Ascending aorta (tissue), 2 donors: ENCODE measurements around the gene KCP. TPM values are rescaled to one million over a fixed set of nuclear protein-coding genes. Genes with fewer than 3 reads are reported as not detected.

Experiments used
- DNase-seq, 2 donors: peaks; one replicate each; pipeline ENCODE4 v3.0.0-alpha.2; 2019; ENCODE audit warnings: low spot score in 2 of 2
- H3K27ac ChIP-seq, 2 donors: fragments of 200-600 bp; sonication (generic); one replicate each; pipeline ENCODE4 v1.5.1; 2016 to 2017; ENCODE audit warnings: mild to moderate bottlenecking in 1 of 2
- H3K27me3 ChIP-seq: fragments of 200-600 bp; sonication (generic); one replicate; pipeline ENCODE4 v1.5.1; 2017
- H3K36me3 ChIP-seq, 2 donors: fragments of 200-600 bp; sonication (generic); one replicate each; pipeline ENCODE4 v1.5.1; 2016
- H3K4me1 ChIP-seq, 2 donors: fragments of 200-600 bp; sonication (generic); one replicate each; pipeline ENCODE4 v1.5.1; 2016 to 2017; ENCODE audit warnings: mild to moderate bottlenecking in 1 of 2
- H3K4me3 ChIP-seq, 2 donors: fragments of 200-600 bp; sonication (generic); one replicate each; pipeline ENCODE4 v1.5.1; 2016 to 2017; ENCODE audit warnings: mild to moderate bottlenecking in 1 of 2
- H3K9me3 ChIP-seq, 2 donors: fragments of 200-600 bp; sonication (generic); one replicate each; pipeline ENCODE4 v1.5.1; 2016
- intact Hi-C: fragments of 100-400 bp; cut with DNase I; formaldehyde crosslinking; loops from one replicate; pipeline ENCODE4 v1.15.1; 2023
- total RNA-seq: library from RNA; depleted of rRNA; stranded (reverse); fragments of >200 nt; gene quantifications from one replicate; pipeline ENCODE4 v1.1.0, GENCODE V29; 2016
- TF ChIP-seq, protein P1 (sequence below), 3 experiments: fragments of 200-600 bp in 2 of 3; fragments of 450-650 bp in 1 of 3; sonication (generic) in 2 of 3; IDR thresholded peaks; one replicate each; pipeline ENCODE4 v1.5.1; 2016 to 2019; ENCODE audit warnings: antibody characterized with exemption in 3 of 3, mild to moderate bottlenecking in 1 of 3, moderate library complexity in 1 of 3

Gene KCP
- total RNA-seq, 1 donor from 2014 or later, result 1.2 TPM

DNA sequence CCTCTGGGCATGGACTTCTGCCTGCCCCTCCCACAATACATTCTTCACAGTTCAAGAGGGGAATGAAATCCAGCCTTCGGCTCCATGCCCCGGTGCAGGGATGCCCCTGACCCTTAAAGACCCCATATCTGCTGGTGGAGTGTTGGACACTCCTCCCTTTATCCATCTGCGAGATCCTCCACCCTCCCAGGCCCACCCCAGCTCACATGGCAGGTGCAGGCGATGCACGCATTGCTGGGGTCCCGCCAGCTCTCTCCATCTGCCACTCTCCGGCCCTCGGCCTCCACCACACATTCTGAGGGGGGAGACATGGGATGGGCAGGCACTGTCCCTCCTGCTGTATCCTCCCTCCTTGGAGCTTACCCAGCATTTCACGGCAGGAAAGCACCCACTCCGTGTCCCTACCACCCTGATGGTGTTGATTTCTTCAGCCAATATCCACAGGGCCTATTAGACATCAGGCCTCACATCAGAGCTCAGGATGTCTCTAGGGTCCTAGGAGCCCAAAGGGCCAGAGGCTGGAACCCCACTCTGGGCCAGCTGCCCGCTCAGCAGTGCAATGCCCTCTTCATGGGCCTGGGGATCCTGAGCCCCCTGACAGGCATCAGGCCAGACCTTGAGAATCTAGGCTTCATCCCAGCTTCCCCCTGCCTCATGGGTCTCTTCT, 29.6 kb downstream of the KCP start:
- H3K4me3 ChIP-seq, result no peak overlapping the region
- DNase-seq, result no peak
- no peaks in the 10 kb centered on the region for H3K36me3 ChIP-seq
- no peak overlapping the region for H3K27ac ChIP-seq
- no peaks in the 10 kb centered on the region for H3K27me3 ChIP-seq
- intact Hi-C loops, result loop anchor here (5.0 kb wide), 2 partner anchors 144 to 409 kb away; partner anchors contain the start of gene CALU
- H3K9me3 ChIP-seq, result no peaks in the 10 kb centered on the region
- TF ChIP-seq, protein P1, sequence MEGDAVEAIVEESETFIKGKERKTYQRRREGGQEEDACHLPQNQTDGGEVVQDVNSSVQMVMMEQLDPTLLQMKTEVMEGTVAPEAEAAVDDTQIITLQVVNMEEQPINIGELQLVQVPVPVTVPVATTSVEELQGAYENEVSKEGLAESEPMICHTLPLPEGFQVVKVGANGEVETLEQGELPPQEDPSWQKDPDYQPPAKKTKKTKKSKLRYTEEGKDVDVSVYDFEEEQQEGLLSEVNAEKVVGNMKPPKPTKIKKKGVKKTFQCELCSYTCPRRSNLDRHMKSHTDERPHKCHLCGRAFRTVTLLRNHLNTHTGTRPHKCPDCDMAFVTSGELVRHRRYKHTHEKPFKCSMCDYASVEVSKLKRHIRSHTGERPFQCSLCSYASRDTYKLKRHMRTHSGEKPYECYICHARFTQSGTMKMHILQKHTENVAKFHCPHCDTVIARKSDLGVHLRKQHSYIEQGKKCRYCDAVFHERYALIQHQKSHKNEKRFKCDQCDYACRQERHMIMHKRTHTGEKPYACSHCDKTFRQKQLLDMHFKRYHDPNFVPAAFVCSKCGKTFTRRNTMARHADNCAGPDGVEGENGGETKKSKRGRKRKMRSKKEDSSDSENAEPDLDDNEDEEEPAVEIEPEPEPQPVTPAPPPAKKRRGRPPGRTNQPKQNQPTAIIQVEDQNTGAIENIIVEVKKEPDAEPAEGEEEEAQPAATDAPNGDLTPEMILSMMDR (IDR thresholded peaks at IDR 0.05), result no peak
- H3K4me1 ChIP-seq, result no peaks in the 10 kb centered on the region

DNA sequence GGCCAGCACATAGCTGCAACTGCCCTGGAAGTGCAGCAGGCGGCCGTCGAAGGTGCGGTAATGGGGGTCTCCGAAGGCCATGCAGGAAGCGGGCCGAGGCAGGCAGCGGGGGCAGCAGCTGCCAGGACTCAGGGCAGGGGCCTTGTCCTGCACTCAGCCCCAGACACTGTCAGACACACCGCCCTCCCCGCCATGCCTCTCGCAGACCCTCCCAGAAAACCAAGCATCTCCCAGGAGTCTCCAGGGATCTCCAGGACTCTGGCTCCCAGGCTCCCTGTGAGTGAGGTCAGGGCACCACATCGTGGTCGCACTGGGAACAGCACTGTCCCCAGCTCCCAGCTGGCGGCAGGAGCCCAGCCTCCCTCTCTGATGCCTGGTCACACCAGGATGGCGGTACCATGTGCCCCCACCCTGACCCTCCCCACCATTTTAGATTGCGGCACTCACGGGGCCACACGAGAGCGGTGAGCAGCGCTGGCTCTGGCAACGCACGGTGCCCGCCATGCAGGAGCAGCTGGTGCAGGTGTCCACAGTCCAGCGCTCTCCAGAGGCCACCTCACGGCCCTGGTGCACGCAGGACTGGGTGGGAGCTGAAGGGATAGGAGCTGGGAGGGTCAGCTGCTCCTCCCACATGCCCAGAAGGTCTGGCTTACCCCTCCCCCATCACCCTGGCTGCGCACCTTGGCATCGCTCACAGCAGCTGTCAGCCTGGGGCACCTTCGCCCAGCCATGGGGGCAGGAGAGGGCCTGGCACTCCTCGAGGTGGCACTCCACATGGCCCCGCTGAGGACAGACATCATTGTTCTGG, 30.4 kb downstream of the KCP start:
- no peaks in the 10 kb centered on the region for H3K36me3 ChIP-seq
- no peaks in the 10 kb centered on the region for H3K4me1 ChIP-seq
- intact Hi-C loops, result loop anchor here (5.0 kb wide), 2 partner anchors 143 to 408 kb away; partner anchors contain the start of gene CALU
- no peak overlapping the region for H3K27ac ChIP-seq
- no peak overlapping the region for H3K4me3 ChIP-seq
- no peaks in the 10 kb centered on the region for H3K27me3 ChIP-seq
- H3K9me3 ChIP-seq, result no peaks in the 10 kb centered on the region
- TF ChIP-seq, protein P1 (IDR thresholded peaks at IDR 0.05), result peak; percentile 78 to 90 (median 84)
- no peak for DNase-seq

DNA sequence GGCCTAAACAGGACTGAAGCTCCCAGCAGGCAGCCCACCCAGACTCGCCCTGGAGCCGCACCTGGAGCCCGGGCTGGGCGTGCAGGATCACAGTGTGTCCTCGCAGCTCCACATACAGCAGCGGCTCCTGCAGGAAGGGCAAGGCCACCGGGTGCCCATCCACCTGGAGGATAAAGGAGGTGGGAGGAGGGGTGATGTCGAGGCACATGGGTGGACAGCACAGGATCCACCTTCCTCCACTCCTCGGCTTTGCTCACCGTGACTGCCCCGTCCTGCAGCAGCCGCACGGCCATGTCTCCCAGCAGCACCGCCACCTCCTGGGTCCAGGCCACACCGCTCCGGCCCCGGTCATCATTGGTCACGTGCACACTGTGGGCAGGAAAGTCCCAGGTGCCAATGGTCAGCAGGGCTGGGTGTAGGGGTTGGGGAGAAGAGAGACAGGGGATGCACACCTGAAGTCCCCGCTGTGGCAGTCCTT, 31.0 kb downstream of the KCP start:
- H3K9me3 ChIP-seq, result no peaks in the 10 kb centered on the region
- H3K4me1 ChIP-seq, result no peaks in the 10 kb centered on the region
- no peaks in the 10 kb centered on the region for H3K27me3 ChIP-seq
- H3K36me3 ChIP-seq, result no peaks in the 10 kb centered on the region
- intact Hi-C loops, result no loop called here
- no peak overlapping the region for H3K4me3 ChIP-seq
- TF ChIP-seq, protein P1 (IDR thresholded peaks at IDR 0.05), result no peak
- no peak overlapping the region for H3K27ac ChIP-seq
- DNase-seq, result no peak

DNA sequence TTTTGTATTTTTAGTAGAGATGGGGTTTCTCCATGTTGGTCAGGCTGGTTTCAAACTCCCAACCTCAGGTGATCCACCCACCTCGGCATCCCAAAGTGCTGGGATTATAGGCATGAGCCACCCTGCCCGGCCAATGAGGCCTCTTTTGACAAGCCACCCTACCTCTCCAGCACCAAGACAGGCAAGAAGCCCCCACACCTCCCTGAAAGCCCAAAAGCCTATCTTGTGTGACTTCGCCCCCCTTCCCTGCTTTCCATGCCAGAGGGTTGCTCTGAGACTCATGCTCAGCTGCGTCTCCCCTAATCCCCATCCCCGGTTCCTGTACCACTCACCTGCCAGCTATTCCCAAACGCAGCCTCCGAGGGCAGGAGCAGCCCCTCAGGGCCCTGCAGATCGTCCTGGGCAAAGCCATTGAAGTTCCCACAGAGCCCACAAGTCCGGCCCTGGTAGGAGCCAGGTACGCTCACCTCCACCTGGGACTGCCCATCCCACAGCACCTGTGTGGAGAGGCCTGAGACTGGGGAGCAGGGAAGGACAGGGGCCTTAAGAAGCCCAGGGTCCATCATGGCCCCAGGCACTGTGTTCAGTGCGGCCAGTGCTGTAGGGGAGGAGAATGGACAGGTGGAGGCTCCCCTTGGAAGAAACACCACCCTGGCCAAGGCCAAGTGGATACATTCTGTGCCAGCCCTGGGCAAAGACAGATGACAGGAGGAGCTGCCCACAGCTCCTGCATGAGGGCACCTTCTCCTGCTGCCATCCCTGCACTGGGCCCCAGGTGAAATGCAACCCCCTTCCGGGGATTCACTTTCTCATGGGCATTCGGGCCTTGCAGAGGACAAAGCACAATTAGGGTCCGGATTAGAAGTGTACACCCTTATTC, 32.0 kb downstream of the KCP start:
- Histone ChIP-seq H3K4me1 (no peaks in the 10 kb centered on the region), H3K27me3 (no peaks in the 10 kb centered on the region), H3K36me3 (no peaks in the 10 kb centered on the region), H3K9me3 (no peaks in the 10 kb centered on the region), H3K4me3 (no peak overlapping the region), H3K27ac (no peak overlapping the region)
- DNase-seq, result no peak
- TF ChIP-seq, protein P1 (IDR thresholded peaks at IDR 0.05), result no peak
- intact Hi-C loops, result no loop called here

DNA sequence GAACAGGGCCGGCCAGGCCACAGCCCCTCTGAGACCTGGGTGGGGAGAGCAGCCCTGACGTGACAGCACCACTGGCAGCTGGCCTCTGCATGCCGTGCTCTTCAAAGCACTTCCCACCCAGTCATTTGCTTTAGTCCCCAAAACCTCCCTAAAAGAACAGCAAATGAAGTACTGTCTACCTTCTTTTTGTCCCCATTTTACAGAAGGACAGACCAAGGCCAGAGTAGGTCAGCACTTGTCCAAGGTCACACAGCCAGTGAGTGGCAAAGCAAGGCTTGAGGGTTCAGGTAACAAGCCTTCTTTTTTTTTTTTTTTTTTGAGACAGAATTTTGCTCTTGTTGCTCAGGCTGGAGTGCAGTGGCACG, 32.8 kb downstream of the KCP start:
- H3K4me1 ChIP-seq, result no peaks in the 10 kb centered on the region

More for the DNA sequence above, 32.8 kb downstream of the KCP start:
- no peaks in the 10 kb centered on the region for H3K27me3 ChIP-seq
- no peak overlapping the region for H3K4me3 ChIP-seq
- no peaks in the 10 kb centered on the region for H3K36me3 ChIP-seq
- intact Hi-C loops, result no loop called here
- DNase-seq, result no peak
- no peaks in the 10 kb centered on the region for H3K9me3 ChIP-seq
- H3K27ac ChIP-seq, result no peak overlapping the region
- TF ChIP-seq, protein P1 (IDR thresholded peaks at IDR 0.05), result no peak
